T-helper 22 cell (primary cell): ENCODE measurements around the gene ADCY1.

Experiments used
- DNase-seq: peaks from one replicate; pipeline ENCODE4 v3.0.0-alpha.2; 2020; ENCODE audit warnings: low read depth

ADCY1 gene

DNA sequence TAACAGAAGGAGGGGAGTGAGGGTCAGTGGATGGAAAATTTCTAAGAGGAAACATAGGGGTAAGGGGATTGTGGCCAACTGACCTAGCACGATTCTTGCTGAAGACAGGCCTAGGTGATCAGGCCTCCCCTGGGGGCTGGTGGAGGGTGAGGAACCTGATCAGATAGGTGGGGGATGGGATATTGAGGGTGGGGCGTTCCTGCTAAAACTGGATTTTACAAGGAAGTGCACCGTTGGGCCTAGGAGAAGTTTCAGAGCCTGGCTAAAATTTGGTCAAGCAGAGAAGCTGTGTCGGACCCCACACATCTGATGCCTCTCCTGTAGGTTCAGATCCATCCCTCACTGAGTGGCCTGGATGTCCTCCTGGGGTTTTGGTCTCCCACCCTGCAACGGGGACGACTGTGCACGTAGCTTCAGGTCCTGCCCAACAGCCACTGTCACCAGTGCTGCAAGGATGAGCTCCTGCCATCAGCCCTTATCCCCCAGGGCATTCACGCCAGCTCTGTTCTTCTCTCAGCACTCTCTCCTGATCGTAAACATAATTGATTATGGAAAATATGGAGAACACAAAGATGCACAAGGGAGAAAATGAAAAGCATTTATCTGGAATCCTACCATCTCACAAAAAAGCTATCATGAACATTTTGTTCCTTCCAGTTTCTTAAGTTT is 89.9 kb downstream of the ADCY1 start:
- no peak for DNase-seq

DNA sequence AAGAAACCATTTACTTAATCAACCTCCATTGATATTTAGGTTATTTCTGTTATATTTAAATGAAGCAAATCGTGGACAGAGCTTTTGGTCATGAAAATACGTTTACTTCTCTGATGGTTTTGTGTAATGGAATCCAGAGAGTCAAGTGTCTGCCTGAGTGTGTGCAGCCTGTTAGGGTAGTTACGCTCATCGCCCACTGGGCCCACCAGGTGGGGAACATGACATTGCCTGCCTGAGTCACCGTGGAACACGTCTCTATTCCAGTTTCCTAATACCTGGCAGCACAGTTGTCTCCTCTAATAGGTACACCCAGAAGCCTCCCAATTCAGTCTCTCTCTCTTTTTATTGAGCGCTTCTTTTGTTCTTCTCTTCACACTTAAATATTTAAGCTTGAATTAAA is 91.0 kb downstream of the ADCY1 start:
- DNase-seq = no peak

- DNase-seq = no peak
Observed at GRCh38 chr7:45670227-45670626, 96.1 kb downstream of the ADCY1 start.

GRCh38 chr7:45670717-45671116 is 96.5 kb downstream of the ADCY1 start:
- no peak for DNase-seq

DNA sequence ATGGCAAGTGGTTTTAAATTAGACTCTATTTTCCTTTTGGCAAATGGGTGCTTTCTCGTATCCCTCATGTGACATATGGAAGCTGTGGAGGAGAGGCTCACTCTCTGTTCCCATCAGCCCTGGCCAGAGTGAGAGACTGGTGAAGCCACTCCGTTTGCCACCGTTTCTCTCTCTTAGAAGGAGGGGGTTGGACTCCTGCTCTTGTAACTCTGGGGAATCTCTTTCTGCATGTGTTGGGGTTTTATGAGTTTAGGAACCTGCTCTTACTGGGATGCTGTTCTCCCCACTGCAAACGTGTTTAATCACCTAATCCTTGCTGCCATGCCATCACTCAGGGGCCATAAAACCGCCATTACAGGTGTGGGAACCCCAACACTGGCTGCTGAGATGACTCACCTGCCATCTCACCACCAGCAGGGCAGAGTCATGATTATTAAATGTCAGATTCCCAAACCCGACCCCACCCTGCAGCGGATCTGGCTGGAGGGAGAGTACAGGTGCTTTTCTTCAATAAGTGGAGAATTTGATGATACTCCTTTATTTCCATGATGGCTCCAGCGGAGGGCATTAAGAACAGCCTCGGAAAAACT is 103.2 kb downstream of the ADCY1 start:
- DNase-seq = no peak

DNA sequence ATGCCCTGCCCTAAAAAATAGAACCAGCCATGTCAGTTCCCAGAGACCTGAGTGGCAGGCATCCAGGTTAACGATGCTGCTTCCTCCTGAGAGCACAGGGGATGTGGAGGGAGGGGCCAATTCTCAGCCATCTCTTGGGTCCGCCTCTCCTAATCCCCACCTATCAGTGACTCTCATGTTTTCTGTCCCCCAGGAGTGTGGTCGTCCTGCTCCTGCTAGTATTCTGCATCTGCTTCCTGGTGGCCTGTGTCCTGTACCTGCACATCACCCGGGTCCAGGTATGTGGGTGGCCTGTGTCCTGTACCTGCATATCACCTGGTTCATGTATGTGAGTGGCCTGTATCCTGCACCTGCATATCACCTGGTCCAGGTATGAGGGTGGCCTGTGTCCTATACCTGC is 105.3 kb downstream of the ADCY1 start:
- DNase-seq = no peak

DNA sequence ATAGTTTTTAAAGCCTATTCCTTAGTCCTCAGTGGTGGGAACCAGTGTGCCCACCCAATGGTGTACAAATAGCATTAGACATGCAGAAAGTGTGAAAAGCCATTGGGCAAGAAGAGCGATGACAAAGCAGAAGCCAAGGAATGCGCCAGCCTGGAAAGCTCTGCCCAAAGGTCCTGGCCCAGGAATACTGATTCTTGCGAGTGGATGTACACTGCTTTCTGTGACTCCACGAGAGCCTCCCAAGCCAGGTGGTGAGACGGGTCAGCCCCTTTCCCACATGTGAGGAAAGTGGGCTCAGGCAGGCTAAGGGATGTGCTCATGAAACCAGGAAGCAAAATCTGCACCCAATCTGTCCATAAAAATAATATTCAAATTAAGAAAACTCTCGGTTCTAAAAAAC is 106.6 kb downstream of the ADCY1 start:
- DNase-seq = no peak

DNA sequence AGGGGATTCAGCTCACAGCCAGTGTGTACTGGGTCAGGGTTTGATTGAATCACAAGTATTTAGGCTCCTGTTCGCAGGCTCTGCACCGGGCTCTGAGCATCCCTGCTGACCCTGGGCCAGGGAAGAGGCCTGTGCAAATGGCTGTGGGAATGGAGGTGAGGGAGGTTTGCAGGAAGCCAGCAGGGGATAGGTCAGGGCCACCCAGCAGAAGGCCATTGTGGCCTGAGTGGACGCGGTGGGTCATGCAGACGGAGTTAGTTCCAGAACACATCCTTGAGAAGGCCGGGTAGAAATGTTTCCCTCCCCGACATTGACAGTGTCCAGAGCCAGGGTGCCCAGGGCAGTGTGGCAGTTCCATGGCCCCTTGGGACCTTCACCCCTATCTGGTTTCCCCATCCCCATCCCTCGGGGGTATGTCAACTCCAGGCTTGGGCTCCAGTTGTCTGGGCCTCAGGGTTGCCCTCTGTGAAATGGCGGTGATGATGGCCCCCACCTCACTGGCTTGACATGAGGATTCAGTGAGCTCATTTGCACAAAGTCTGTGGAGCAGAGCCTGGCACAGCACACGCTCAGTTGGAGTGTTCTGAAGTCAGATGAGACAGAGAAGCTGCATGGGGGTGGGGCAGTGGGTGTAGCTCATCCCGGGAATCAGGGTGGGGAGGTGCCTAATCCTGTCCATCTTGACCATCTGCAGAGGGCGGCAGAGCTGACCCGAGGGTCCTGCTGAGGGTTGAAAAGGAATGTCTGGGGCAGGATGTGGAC is 107.6 kb downstream of the ADCY1 start:
- no peak for DNase-seq

- no peak for DNase-seq
Observed at GRCh38 chr7:45682358-45682735, 108.2 kb downstream of the ADCY1 start.

DNA sequence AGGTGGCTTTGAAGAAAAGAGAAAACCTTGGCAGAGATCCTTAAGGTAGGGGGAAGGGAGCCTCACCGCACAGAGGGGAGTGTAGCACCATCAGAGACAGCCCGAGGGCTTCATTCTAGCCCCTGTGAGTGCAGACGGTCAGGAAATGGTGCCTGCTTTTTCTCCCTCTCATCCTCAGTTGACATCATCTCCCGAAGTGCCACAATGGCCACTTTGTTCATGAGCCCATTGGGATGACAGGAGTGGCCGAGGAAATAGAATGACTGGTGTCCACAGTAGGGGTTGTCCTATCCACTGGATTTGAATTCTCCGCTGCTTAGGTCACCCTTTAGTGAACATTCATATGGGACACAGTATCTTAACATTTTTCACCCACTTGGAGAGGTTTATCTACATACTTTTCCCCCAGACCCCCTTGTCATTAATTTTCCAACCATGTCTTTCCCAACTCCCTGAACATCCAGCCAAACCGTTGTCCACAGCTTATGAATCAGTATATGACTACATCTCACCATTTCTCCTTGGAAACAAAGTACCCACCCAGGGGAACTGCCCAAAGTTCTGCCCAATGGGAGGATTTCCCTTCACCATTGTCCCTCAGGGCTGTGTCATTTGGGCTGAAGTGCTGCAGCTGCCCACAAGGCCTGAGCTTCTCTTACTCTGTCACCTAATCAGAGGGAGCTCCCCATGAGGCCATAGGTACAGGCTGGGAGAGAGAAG is 108.8 kb downstream of the ADCY1 start:
- DNase-seq = no peak

- no peak for DNase-seq
Observed at GRCh38 chr7:45683556-45684148, 109.5 kb downstream of the ADCY1 start.

- DNase-seq = no peak
Observed at GRCh38 chr7:45684910-45685618, 110.9 kb downstream of the ADCY1 start.

GRCh38 chr7:45685619-45686240 is 111.6 kb downstream of the ADCY1 start:
- DNase-seq = no peak

DNA sequence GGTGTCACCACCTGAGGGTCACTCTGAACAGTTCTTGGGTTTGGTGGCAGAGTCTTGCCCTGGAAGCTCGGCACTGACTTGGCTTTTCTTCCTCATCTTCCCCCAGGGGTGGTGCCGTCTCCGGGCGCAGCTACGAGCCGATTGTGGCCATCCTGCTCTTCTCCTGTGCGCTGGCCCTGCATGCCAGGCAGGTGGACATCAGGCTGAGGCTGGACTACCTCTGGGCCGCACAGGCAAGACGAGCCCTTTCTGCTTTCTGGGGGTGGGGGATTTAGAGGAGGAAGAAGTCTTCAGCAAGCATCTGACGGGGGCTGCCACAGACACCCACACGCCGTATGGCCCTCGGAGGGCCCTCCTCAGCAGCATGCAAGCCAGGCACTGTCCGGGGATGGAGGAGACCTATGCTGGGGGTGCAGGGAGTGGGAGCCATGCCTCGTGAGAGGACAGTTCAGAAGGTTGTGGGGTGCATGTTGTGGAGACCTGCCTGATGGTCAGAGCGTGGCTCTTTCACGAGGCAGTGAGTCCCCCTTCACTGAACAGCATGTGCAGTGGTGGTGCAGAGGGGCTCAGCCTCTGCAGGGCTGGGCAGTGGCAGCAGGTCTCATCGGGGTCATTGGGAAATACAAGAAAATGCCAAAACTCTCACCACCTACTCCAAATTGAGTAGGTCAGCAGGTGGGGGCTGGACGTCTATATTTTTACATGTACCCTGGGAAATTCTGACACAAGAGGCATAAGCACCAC is 112.4 kb downstream of the ADCY1 start:
- no peak for DNase-seq

GRCh38 chr7:45687185-45687560 is 113.0 kb downstream of the ADCY1 start:
- DNase-seq = no peak

- DNase-seq = no peak
Observed at GRCh38 chr7:45687721-45688120, 113.6 kb downstream of the ADCY1 start.

- DNase-seq = no peak
Observed at GRCh38 chr7:45688382-45688781, 114.2 kb downstream of the ADCY1 start.

DNA sequence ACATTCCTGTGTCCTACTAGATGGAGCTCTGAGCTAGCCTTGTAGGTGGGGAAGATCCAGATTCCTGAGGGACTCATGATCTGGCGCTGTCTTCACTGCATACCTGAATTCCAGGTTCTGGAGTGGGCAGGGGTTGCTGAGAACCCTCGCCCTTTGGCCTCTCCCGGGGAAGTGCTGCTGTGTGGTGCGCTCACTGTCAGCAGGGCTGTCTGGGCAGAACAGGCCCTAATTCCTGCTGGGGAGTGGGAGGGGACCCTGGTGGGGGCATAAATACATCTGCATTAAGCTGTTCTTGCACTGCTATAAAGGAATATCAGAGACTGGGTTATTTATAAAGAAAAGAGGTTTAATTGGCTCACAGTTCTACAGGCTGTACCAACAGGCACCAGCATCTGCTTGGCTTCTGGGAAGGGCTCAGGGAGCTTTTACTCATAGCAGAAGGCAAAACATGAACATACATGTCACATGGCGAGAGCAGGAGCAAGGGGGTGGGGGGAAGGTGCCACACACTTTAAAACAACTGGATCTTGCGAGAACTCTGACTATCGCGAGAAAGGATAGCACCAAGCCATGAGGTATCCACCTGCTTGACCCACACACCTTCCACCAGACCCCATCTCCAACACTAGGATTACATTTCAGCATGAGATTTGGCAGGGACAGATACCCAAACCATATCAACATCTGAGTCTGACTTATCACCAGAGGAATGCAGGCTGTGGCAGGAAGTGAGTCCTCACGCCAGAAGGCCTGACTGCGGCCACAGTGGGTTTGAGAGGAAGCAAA is 115.0 kb downstream of the ADCY1 start:
- DNase-seq = no peak

- DNase-seq = no peak
Observed at GRCh38 chr7:45689797-45690761, 115.9 kb downstream of the ADCY1 start.
